OCI-LY3 (cell line): Measurements from ENCODE around the gene OR8S1.

ENCODE experiments used
- H2AFZ ChIP-seq: fragments of 200-600, 300-600 bp; shearing (Covaris generic); 2 replicates; pipeline ENCODE4 v1.6.0; 2014; ENCODE audit warnings: antibody characterized with exemption, low read depth, low read length
- H3K27ac ChIP-seq: fragments of 200-600, 300-600 bp; sonication (generic); 2 replicates; pipeline ENCODE4 v1.5.1; 2014; ENCODE audit warnings: mild to moderate bottlenecking, low read length, moderate library complexity, mixed read lengths
- H3K27me3 ChIP-seq: fragments of 200-600, 300-600 bp; sonication (generic); 2 replicates; pipeline ENCODE4 v1.6.1; 2014; ENCODE audit warnings: low read depth, low read length, mixed read lengths
- H3K36me3 ChIP-seq: fragments of 200-600, 300-600 bp; sonication (generic); replicated peaks from 2 replicates; pipeline ENCODE3; 2014; ENCODE audit warnings: low read depth, low read length, mixed read lengths
- H3K4me1 ChIP-seq: fragments of 300-600, 200-600 bp; sonication (generic); 2 replicates; pipeline ENCODE4 v1.6.1; 2014; ENCODE audit warnings: low read length, mixed read lengths
- H3K4me2 ChIP-seq: fragments of 200-600, 300-600 bp; sonication (generic); 2 replicates; pipeline ENCODE4 v1.6.1; 2014; ENCODE audit warnings: low read length, mixed read lengths
- H3K4me3 ChIP-seq: fragments of 300-600, 200-600 bp; sonication (generic); 2 replicates; pipeline ENCODE4 v1.5.1; 2014; ENCODE audit warnings: antibody characterized with exemption, mild to moderate bottlenecking, low read length, moderate library complexity
- H3K79me2 ChIP-seq: fragments of 300-600, 200-600 bp; shearing (Covaris generic); 2 replicates; pipeline ENCODE4 v1.6.1; 2014; ENCODE audit warnings: mild to moderate bottlenecking, low read length, mixed read lengths
- H3K9ac ChIP-seq: fragments of 300-600, 200-600 bp; shearing (Covaris generic); 2 replicates; pipeline ENCODE4 v1.6.0; 2014; ENCODE audit warnings: mild to moderate bottlenecking, low read length, moderate library complexity
- H3K9me3 ChIP-seq: fragments of 200-600, 300-600 bp; shearing (Covaris generic); 2 replicates; pipeline ENCODE4 v1.6.1; 2014; ENCODE audit warnings: low read length, mixed read lengths; ENCODE audit not compliant: insufficient read depth
- H4K20me1 ChIP-seq: fragments of 200-600, 300-600 bp; sonication (generic); 2 replicates; pipeline ENCODE4 v1.6.1; 2016; ENCODE audit warnings: low read length, mixed read lengths; ENCODE audit not compliant: insufficient read depth
- EZH2phosphoT487 ChIP-seq: fragments of 200-600 bp; shearing (Covaris generic); IDR thresholded peaks from 2 replicates; pipeline ENCODE4 v1.6.1; 2018; ENCODE audit warnings: antibody characterized with exemption, mixed run types, low read depth
- TF ChIP-seq, protein P1 (sequence below): fragments of 200-600, 300-600 bp; sonication (generic); IDR thresholded peaks from 2 replicates; pipeline ENCODE4 v1.5.1; 2014; ENCODE audit warnings: antibody characterized with exemption, low read length, low read depth

The OR8S1 gene

DNA sequence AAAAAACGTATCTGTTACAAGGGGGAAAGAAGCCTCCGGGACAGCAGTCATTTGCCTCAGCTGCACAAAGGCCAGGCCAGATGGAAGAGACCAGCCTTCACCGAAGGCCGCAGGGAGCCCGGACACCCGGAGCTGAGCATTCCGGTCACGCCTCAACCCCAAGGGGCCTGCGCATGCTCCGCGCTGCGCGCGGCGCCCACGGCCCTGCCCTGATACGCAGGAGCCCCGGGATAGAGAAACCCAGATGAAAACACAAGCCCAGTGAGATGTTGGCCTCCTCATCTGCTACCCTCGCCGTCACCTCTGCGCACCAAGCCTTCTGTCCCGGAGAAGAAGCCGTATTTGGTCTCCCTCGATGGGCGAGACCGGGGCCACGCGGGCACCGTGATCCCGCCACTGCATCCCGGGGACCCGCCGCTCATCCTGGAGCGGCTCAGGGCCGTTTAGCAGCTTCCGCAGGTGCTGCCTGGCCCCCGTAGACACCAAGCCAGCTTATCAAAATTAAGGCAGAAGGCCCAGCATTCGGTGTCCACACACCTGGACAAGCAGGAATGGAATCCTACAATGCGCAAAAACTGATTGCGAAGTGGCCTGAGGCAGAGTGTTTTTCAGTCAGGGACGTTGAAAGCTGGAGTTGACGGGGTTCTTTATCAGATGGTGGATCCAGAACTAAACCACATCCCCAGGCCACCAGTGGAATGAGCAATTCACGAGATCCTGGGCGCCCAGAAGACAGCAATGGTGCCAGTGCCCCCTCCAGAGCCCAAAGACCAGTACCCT, 2.6 kb downstream of the OR8S1 start:
- no peak overlapping the region for H2AFZ ChIP-seq
- no peak overlapping the region for H3K9ac ChIP-seq
- no peaks in the 10 kb centered on the region for H3K9me3 ChIP-seq
- no peak overlapping the region for H3K4me2 ChIP-seq
- H3K79me2 ChIP-seq, result no peaks in the 10 kb centered on the region
- no peak overlapping the region for H3K27ac ChIP-seq
- no peaks in the 10 kb centered on the region for H4K20me1 ChIP-seq
- H3K36me3 ChIP-seq, result no peaks in the 10 kb centered on the region
- no peaks in the 10 kb centered on the region for H3K27me3 ChIP-seq
- no peak overlapping the region for H3K4me3 ChIP-seq
- no peaks in the 10 kb centered on the region for H3K4me1 ChIP-seq
- no peak for TF ChIP-seq EZH2phosphoT487
- TF ChIP-seq, protein P1, sequence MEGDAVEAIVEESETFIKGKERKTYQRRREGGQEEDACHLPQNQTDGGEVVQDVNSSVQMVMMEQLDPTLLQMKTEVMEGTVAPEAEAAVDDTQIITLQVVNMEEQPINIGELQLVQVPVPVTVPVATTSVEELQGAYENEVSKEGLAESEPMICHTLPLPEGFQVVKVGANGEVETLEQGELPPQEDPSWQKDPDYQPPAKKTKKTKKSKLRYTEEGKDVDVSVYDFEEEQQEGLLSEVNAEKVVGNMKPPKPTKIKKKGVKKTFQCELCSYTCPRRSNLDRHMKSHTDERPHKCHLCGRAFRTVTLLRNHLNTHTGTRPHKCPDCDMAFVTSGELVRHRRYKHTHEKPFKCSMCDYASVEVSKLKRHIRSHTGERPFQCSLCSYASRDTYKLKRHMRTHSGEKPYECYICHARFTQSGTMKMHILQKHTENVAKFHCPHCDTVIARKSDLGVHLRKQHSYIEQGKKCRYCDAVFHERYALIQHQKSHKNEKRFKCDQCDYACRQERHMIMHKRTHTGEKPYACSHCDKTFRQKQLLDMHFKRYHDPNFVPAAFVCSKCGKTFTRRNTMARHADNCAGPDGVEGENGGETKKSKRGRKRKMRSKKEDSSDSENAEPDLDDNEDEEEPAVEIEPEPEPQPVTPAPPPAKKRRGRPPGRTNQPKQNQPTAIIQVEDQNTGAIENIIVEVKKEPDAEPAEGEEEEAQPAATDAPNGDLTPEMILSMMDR, result no peak

DNA sequence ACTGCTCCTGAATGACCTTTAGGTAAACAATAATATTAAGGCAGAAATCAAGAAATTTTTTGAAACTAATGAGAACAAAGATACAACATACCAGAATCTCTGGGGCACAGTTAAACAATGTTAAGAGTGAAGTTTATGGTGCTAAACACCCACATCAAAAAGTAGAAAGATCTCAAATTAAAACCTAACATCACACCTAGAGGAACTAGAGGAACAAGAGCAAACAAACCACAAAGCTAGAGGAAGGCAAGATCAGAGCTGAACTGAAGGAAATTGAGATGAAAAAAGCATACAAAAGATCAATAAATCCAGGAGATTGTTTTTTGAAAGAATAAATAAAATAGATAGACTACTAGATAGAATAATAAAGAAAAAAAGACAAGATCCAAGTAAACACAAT, 7.2 kb downstream of the OR8S1 start:
- Histone ChIP-seq H2AFZ (no peak overlapping the region), H3K9ac (no peak overlapping the region), H3K4me2 (no peak overlapping the region), H4K20me1 (no peaks in the 10 kb centered on the region), H3K4me1 (no peaks in the 10 kb centered on the region), H3K4me3 (no peak overlapping the region), H3K79me2 (no peaks in the 10 kb centered on the region), H3K9me3 (no peaks in the 10 kb centered on the region), H3K36me3 (no peaks in the 10 kb centered on the region), H3K27ac (no peak overlapping the region), H3K27me3 (no peaks in the 10 kb centered on the region)
- TF ChIP-seq EZH2phosphoT487, result no peak
- TF ChIP-seq, protein P1, result no peak

DNA sequence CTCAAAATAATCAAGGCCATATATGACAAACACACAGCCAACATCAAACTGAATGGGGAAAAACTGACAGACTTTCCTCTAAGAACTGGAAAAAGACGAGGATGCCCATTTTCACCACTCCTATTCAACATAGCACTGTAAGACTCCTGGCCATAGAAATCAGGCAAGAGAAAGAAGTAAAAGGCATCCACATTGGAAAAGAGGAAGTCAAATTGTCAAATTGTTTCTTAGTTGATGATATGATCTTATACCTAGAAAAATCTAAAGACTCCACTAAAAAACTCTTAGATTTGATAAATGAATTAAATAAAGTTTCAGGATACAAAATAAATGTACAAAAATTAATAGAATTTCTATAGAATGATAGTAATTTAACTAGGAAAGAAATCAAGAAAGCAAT, 11.2 kb downstream of the OR8S1 start:
- Histone ChIP-seq H3K27me3 (no peaks in the 10 kb centered on the region), H3K9ac (no peak overlapping the region), H2AFZ (no peak overlapping the region), H3K27ac (no peak overlapping the region), H3K36me3 (no peaks in the 10 kb centered on the region), H3K9me3 (no peaks in the 10 kb centered on the region), H3K4me3 (no peak overlapping the region), H3K79me2 (no peaks in the 10 kb centered on the region), H3K4me2 (no peak overlapping the region), H3K4me1 (no peaks in the 10 kb centered on the region; the same call in 1 of the 2 replicates), H4K20me1 (no peaks in the 10 kb centered on the region)
- TF ChIP-seq, protein P1, result no peak
- no peak for TF ChIP-seq EZH2phosphoT487

DNA sequence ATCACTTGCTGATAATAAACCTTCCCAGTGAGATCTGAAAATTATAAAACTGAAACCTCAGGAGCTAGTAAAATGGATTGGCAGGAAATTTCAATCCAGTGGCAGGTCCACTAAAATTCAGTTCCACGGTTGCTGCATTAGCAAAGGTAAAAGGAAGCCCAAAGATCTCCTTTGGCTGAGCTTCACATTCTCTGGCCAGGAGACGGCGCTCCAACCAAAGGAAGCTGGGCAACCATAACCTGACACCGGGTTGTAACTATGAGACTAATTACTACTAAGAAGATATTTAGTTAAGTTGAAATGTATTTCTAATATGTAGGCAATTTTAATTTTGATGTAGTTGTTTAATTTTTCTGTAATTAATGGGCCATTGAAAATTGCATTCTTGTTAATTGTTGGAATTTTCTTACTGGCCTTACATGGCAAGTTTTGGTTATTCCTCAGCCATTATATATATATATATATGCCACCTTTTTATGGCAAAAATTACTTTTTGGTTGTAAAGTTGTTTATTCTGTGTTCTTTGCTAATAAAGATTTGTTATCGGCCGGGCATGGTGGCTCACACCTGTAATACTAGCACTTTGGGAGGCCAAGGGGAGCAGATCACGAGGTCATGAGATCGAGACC, 17.0 kb downstream of the OR8S1 start:
- Histone ChIP-seq H3K4me1 (no peaks in the 10 kb centered on the region; the same call in 1 of the 2 replicates), H3K4me2 (no peak overlapping the region), H3K27me3 (no peaks in the 10 kb centered on the region), H2AFZ (no peak overlapping the region), H3K9me3 (no peaks in the 10 kb centered on the region), H3K79me2 (no peaks in the 10 kb centered on the region), H3K4me3 (no peak overlapping the region), H4K20me1 (no peaks in the 10 kb centered on the region), H3K9ac (no peak overlapping the region), H3K27ac (no peak overlapping the region), H3K36me3 (no peaks in the 10 kb centered on the region)
- TF ChIP-seq, protein P1, result peak; percentile 82
- no peak for TF ChIP-seq EZH2phosphoT487
